HG02759 (cell line): Measurements from ENCODE around the gene CPLX3.
"Not testable (repeated sequence)": the region's sequence is repeated elsewhere in the genome, so short reads cannot be mapped to it uniquely, and the experiment has no call there.

ENCODE experiments used
- ATAC-seq: cut with Tn5 transposase; IDR thresholded peaks from one replicate; pipeline ENCODE4 v1.9.1; 2021; ENCODE audit warnings: mild to moderate bottlenecking, moderate library complexity; ENCODE audit not compliant: unreplicated experiment

CPLX3 gene, protein sequence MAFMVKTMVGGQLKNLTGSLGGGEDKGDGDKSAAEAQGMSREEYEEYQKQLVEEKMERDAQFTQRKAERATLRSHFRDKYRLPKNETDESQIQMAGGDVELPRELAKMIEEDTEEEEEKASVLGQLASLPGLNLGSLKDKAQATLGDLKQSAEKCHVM

DNA sequence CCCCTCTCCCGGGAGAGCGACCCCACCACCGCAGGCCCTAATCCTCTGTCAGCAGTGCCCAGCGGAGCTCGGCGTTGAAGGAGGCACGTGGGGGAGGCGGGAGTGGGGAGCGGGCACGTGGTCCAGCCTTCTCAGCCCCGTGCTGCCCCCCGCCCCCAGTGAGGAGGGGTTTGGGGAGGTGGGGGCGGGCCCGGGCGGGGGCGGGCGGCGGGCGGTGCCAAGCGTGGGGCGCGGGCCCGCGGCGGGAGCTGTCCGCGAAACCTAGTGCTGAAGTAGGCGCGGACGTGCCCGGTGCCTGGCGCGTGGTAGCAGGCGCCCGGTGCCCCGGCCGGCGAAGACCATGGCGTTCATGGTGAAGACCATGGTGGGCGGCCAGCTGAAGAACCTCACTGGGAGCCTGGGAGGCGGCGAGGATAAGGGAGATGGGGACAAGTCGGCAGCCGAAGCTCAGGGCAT, at the start of gene CPLX3:
Gene CPLX3, plus strand, starts transcription at position 264 of the 456 bp plus-strand sequence. Its CDS starts 77 bp downstream, at position 341.
- no peak for ATAC-seq

DNA sequence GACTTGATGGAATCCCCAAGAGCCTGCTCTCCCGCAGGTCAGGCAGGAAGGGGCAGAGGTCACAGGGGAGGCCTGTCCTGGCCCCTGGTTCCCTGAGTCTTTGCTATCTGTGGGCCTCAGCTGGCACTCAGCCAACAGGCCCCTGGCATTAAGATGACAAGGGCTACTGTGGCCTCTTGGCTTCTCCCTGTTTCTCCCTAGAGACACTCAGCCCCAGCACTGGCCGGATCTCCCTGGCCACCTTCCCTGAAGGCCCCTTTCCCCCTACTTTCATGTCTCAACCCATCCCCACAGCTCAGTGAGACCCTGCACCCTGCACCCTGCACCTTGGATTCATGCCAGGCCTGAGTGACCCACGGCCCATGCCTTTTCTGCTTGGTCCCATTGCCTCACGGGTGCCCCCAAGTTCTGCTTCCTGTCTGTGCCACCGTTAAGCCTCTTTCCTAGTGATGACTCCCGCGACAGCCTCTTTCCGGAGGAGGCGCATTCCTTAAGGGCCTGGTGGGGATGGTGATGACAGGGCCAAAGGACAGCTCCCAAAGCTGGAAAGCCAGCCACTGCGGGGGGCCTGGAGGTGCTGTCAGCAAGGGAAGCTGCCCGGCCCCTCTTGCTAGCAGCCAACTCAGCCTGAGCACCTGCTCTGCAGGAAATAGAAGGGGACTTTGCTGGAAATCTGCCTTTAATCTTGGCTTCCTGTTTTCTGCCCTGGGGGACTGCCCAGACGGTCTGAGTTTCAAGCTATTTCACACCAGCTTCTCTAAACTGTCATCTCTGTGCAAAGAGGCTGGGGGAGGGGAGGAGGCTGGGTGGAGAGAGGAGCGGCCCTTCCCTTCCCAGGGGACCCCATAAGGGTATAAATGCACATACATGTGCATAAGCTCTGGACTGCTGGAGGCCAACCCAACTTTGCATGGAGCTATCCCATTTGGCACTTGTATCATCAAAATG, 49.3 kb upstream of the CPLX3 start:
- ATAC-seq: peak; percentile 36

DNA sequence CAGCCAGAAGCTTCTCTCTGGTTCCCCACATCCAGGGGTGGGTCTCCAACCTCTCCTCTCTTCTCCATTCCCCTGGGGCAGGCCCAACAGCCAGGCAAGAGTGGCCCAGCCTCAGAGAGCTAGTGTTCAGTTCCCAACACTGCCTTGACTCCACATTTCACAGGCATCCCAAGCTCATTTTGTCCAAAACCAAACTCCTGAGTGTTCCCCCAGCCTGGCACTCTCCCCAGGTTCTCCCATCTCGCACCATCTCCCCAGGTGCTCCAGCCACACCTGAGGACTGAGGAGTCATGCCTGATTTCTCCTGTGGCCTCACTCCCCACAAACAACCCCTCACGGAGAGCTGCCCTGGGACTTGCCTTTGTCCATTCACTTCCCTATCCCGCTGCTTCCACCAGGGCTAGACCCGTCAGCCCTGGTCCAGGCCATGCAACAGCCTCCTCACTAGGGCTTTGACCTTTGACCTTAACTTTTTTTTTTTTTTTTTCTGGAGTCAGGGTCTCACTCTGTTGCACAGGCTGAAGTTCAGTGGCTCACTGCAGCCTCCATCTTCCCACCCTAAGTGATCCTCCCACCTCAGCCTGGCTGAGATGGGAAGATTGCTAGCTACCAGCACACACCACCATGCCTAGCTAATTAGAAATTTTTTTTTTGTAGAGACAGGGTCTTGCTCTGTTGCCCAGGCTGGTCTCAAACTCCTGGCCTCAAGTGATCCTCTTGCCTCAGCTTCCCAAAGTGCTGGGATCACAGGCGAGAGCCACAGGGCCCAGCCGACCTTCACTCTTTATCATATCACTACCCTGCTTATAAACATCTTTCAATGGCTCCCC, 48.4 kb upstream of the CPLX3 start:
- ATAC-seq: peak; percentile 2

DNA sequence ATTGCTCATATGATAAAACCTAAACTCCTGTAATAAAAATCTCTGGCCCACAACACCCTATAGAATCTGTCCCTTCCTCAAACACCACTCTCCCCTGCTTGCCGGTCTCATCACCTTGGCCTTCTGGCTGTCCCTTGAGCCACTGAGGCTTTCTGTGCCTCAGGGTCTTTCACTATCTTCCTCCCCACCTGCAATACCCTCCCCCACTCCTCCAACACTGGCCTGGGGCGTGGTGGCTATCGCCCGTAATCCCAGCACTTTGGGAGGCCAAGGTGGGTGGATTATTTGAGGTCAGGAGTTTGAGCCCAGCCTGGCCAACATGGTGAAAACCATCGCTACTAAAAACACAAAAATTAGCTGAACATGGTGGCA, 47.8 kb upstream of the CPLX3 start:
- ATAC-seq: no peak

DNA sequence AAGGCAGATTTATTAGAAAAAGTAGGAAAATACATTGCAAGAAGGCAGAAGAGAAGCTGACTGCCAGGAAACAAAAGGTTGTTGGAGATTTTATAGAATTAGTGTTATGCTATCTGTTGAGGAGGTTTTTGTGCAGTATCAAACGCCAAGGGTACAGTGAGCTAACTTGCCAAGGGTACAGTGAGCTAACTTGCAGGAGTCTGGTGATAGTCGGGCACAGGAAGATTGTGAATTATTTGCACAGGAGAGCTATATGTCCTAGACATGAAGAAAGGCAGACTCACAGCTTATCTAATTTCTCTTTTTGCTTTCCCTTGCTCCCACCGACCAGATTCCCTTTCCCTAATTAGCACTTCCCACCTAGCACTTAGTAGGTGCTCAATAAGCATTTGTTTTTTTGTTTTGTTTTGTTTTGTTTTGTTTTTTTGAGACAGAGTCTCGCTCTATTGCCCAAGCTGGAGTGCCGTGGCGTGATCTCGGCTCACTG, 47.2 kb upstream of the CPLX3 start:
- ATAC-seq: no peak

DNA sequence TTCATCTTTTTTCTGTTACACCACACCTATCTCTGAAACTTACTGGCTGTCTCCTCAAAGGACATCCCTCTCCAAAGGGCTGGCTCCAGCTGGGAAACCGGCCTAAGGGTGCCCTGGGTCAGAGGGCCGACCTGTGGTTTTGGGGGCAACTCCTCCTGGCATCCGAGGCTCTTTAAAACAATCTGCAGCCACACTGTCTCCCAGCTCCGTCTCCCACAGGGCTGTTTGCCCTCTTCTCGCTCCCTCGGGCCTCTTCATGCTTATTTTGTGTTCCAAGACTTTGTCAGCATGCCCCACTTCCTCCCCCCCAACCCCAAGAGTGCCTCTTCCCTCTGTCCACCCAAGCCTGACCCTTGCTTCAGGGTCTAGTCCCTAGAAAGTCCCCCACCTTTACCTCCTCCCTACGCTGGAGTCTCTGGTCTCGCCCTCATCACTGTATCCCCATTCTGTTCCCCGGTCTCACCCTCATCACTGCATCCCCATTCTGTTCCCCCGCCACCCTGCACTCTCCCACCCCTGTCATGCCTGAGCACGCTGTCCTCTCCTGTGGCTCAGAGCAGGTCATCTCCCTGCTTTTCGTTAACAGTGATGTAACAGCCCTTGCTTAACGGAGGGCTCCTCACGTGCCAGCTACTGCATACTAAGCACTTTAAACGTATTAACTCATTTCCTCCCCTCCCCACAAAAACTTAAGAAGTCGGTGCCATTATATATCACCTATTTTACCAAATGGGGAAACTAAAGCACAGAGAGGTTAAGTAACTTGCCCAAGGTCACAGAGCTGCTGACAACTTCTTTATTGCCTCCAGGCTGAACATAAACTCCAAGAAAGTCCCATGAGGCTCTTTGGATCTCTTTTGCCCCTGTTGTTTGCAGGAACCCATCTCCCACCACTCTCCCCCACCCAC, 45.6 kb upstream of the CPLX3 start:
- no peak for ATAC-seq

DNA sequence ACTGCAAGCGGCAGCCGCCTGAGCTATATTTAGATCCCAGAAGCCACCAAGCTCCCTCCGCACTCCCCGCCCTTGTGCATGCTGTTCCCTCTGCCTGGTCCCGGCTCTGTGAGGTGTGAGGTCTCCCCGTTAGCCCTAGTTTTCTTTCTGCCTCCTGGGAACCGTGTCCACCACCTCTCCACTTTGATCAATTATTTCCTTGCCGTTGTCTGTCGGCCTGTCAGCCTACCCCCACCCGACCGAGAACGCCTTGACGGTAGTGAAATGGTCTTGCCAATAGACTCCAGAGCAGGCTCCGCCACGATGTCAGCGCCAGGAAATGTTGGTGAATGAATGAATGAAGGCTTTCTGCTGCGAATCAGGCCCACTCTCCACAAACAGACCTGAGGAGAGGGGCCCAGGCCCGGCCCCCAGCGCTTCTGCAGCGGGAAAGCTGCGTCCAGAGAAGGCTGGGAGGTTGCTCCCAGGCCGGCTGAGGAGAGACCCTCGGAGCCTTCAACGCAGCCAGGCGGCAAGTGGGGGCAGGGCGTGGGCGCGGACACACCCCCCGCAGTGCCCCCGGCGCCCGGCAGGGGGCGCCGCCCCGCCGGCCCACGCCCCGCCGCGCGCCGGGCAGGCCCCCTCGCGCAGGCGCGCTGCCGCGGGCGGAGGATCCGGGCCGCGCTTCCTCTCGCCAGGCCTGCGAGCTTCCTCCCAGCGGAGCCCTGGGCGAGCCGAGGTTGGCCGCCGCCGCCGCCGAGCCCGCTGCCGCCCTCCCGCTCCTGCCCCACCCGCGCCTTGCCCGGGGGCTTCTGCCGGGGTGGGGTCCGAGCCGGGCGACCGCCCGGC, 44.8 kb upstream of the CPLX3 start, which contains the start of gene CSK:
Gene CSK, plus strand, starts transcription at position 650 of the 828 bp plus-strand sequence. CDS start 16,218 bp downstream, outside the sequence.
- ATAC-seq: peak; percentile 47

DNA sequence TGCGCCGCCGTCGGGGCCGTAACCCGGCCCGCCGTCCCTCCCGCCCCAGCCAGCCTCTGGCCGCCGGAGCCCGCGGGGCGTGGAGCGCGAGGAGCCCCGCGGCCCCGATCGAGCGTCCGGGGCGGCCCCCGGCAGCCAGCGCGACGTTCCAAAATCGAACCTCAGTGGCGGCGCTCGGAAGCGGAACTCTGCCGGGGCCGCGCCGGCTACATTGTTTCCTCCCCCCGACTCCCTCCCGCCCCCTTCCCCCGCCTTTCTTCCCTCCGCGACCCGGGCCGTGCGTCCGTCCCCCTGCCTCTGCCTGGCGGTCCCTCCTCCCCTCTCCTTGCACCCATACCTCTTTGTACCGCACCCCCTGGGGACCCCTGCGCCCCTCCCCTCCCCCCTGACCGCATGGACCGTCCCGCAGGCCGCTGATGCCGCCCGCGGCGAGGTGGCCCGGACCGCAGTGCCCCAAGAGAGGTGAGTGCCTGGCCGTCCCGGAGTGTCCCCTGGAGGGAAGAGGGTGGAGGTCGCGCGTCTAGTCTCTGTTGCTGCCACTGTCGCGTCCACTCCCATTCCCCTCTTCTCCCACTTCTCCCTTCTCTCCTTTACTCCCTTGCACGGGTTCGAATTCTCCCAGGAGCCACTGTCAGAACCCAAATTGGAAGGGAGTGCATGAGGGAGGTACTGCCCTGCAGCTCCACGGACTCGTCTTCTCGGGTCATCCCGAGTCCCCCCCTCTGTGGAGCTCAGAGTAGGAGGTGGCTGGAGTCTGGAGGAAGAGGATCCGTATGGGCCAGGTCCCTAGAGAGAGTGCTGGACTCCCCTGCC, 44.0 kb upstream of the CPLX3 start:
- peak; percentile 17 for ATAC-seq

DNA sequence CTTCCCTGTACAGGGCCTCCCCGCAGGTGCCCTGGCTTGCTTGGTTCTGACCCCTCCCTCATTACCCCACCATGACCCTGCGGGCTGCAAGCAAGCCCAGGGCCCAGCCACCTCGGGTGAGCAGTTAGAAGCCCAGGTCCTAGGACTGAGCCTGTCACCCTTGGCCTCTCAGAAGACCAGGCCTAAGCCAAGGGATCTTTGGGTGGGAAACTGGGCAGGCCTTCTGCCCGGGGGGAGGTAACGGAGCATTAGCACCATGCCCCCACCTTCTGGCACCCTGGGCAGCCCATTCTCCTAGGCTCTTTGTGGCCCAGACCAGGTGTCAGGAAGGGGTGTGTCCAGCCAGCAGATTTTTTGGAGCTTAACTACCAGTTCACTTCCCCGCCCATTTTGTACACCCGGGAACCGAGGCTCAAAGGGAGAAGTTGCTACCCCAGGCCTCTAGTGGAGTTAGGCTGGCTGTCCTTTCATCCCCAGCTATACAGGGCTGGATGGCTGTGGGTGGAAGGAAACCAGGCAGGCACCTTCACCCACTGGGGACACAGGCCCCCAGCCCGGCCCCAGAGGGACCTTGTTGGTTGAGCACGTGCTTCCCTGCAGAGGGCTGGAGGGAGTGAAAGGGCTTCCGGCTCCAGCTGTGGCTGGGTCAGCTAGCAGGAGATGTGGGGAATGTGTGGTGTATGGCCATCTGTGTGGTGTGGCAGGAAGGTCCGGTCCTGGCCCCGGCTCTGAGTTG, 43.2 kb upstream of the CPLX3 start:
- ATAC-seq: no peak

DNA sequence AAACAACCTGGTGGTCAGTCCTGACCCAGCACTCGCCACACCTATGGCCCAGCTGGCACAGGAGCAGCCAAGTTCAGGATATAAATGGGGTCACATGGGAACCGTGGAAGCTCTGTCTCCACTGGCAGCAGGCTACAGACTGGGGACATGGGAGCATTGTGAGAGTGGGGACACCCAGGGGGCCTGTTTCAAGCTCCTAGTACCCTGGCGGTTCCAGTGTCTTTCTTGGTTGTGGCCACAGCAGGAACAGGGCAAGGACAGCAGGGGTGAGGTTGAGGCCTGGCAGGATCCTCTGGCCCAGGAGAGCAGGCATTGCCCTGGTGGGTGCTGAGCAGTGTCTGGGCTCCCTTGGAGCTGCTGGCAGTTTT, 42.6 kb upstream of the CPLX3 start:
- no peak for ATAC-seq

DNA sequence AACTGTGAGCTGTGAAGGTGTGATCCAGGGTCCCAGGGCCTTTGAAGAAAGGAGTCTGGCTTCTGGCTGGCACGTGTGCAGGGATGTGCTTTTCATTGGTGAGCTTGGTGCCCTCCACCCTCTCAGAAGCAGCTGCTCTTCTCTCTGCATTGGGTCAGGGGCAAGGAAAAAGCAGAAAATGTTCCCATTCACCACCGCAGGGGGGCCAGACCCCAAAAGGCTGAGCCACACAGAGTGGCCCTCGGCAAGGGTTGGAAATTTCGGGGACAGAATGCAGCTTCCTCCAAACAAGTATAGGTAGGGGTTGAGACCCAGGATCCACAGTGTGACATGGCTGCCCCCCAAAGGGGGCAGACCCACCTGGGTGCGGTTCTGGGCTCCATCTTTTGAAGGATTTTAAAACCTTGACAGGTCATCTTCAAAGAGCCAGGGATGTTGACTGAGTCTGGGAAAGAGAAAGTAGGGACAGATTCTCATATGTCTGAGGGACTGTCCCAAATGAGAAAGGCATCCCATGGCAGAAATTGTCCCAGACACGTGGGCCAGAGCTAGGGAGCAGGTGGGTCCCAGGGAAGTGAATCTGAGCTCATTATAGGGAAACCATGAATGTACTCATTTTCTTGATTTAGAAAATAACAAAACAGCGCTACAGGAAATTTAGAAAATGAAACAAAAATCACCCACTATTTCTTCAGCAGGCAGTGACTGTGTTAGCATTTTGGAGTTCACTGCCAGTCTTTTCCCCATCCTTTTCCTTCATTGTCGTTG, 41.8 kb upstream of the CPLX3 start:
- no peak for ATAC-seq

DNA sequence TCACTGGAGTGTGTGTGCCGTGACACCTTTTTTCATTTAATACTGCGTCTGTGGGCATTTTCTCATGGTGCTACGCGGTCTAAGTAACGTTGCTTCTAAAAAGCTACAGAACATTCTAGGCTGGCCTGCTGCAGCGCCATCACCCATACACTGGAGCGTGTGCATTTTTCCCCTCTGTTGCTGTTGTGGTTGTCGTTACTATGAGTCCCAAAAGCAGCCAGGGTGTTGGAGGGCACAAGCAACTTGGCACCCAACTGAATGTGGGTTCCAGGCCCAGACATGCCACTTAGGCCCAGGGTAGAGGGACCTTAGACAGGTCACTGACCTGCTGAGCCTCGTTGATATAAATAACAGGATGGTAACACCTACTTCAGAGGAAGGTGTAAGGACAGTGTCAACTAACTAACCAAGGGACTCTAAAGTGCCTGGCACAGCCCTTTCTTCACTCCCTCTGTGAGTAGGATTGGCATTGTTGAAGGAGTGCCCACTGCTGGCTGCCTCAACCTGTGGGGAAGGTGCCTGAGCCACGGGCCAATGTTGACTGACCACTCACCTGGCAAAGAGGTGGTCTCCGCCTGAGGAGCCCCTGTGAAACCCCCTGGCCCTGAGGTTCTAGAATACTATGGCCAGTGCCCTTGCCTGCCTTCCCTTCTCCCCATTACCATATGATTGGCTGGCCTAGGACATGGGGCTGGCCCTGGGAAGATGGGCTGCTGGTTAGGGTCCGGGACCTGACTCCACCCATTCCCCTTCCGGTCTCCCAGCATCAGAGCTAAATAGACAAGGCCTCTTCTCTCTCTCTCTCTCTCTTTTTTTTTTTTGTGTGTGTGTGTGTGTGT, 41.0 kb upstream of the CPLX3 start:
- ATAC-seq: no peak

DNA sequence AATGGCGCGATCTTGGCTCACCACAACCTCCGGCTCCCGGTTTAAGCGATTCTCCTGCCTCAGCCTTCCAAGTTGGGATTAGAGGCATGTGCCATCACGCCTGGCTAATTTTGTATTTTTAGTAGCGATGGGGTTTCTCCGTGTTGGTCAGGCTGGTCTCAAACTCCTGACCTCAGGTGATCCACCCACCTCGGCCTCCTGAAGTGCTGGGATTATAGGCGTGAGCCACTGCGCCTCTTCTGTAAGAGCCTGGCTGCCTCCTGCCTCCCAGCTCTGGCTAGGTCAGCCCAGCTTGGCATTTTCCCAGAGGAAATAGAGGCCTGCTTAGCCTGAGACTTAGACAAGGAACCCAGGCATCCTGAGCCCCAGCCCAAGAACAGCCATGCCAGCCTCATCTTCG, 40.3 kb upstream of the CPLX3 start:
- not testable (repeated sequence) for ATAC-seq

DNA sequence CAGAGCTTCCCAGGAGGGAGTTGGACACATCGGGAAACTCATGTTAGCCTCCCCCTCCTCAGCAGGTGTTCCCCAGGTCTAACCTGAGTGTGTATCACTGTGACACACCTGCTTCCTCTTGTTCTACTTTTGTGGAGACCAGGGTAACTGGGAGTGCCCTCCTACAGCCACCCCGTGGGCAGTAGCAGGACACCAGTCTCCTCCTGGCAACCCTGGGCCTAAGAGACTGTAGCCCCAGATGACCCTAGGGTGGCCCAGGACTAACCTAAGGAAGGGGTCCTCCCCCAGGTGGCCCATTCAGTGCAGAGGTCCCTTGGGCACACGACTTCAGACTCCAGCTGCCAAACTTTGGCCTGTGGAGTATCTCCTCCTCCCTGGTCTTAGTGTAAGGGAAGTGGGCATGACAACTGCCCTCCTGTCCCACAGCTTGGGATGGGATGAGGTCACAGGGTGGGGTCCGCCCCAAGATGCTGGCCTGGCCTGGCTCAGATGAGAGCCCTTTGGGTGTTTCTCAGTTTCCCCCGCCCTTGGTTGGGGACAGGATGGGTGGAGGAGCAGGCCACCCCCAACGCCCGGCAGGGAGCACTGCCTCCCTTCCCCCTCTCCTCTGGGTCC, 39.8 kb upstream of the CPLX3 start:
- ATAC-seq: no peak

DNA sequence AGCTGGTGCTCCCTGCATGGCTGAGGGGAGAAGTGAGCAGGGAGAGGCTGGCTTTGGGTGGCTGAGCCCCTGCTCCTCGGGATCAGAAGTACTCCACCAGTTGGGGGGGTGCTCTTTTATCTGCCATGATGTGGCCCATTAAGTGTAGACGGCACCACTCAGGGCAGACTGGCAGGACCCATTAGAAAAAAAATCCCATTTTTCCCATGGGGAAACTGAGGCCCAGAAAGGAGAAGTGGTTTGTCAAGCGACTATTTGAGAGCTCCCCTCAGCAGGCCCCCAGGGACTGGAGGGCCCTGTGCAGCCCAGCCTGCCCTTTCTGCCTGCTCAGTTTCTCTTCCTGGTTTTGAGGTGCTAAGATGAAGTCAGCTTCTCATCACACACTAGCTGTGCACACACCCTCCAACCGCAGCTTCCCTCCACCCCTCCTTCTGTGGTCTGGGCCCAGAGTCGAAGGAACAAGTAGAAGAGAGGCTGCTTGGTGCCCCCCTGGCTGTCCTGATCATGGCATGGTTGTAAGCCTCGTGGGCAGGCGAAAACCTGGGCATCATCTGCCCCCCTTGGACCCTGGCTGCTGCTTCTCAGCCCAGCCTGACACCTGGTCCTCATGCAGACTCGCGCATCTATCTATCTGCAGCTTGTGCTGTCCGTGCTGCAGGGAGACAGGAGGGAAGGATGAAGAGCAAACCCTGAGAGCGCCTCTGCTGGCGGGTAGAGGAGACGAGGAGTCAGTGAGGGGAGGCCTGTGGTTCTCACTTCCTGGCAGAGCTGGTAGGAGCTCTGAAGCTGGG, 39.0 kb upstream of the CPLX3 start:
- peak; percentile 46 for ATAC-seq
